PC-3 (cell line): ENCODE measurements around the gene SKP2. TPM values are rescaled to one million over a fixed set of nuclear protein-coding genes. Genes with fewer than 3 reads are reported as not detected.

Experiments
- ATAC-seq: fragments of 200-7000 bp; cut with Tn5 transposase; 2 replicates; pipeline ENCODE4 v1.9.1; 2020; ENCODE audit warnings: mild to moderate bottlenecking, moderate library complexity
- BruUV-seq: library from RNA; stranded (reverse); fragments of 400-500 nt; replicated peaks from 2 replicates; lab custom pipeline; 2021; lab: Mats Ljungman, UMichigan
- CTCF ChIA-PET: fragments of 300-600 bp; sonication (Branson Sonifier 250); formaldehyde crosslinking; loops from one replicate; lab custom pipeline; 2022; ENCODE audit warnings: antibody characterized with exemption; lab: Charles Lee
- POLR2A ChIA-PET: fragments of 300-600 bp; sonication (Branson Sonifier 250); formaldehyde crosslinking; loops from one replicate; lab custom pipeline; 2022; ENCODE audit warnings: antibody characterized with exemption; ENCODE audit not compliant: unreplicated experiment; lab: Charles Lee
- DNase-seq: peaks from one replicate; pipeline ENCODE4 v3.0.0-alpha.2; 2015
- H2AFZ ChIP-seq: fragments of 300-600 bp; sonication (generic); 2 replicates; pipeline ENCODE4 v1.6.0; 2016; ENCODE audit warnings: antibody characterized with exemption, low read length
- H3F3A ChIP-seq: fragments of 300-600 bp; sonication (generic); one replicate; pipeline ENCODE4 v1.6.0; 2017; ENCODE audit warnings: antibody characterized with exemption, low read length, control low read depth, mild to moderate bottlenecking; ENCODE audit not compliant: unreplicated experiment
- H3K27ac ChIP-seq: fragments of 300-600 bp; sonication (generic); 2 replicates; pipeline ENCODE4 v1.5.1; 2016; ENCODE audit warnings: mild to moderate bottlenecking, low read length
- H3K27me3 ChIP-seq: fragments of 300-600 bp; sonication (generic); 2 replicates; pipeline ENCODE4 v1.6.1; 2016; ENCODE audit warnings: low read length, mixed read lengths
- H3K36me3 ChIP-seq: fragments of 300-600 bp; sonication (generic); 2 replicates; pipeline ENCODE4 v1.6.1; 2016; ENCODE audit warnings: low read depth, mixed run types, low read length, mixed read lengths
- H3K4me1 ChIP-seq: fragments of 300-600 bp; sonication (generic); 2 replicates; pipeline ENCODE4 v1.5.1; 2016; ENCODE audit warnings: low read length; ENCODE audit not compliant: insufficient read depth
- H3K4me2 ChIP-seq: fragments of 300-600 bp; sonication (generic); 2 replicates; pipeline ENCODE4 v1.6.0; 2016; ENCODE audit warnings: low read length
- H3K4me3 ChIP-seq: fragments of 300-600 bp; sonication (generic); 2 replicates; pipeline ENCODE4 v1.5.1; 2016; ENCODE audit warnings: mild to moderate bottlenecking, low read length, mixed read lengths
- H3K79me2 ChIP-seq: fragments of 300-600 bp; sonication (generic); 2 replicates; pipeline ENCODE4 v1.6.1; 2017; ENCODE audit warnings: low read length, mixed read lengths
- H3K9ac ChIP-seq: fragments of 300-600 bp; sonication (generic); 2 replicates; pipeline ENCODE4 v1.6.0; 2016; ENCODE audit warnings: mild to moderate bottlenecking, low read length
- H3K9me2 ChIP-seq: fragments of 300-600 bp; sonication (generic); replicated peaks from 2 replicates; pipeline ENCODE4 v1.6.1; 2016; ENCODE audit warnings: mixed run types, low read length, mixed read lengths
- H3K9me3 ChIP-seq: fragments of 300-600 bp; sonication (generic); 2 replicates; pipeline ENCODE4 v1.6.1; 2016; ENCODE audit warnings: low read length, mixed read lengths
- H4K20me1 ChIP-seq: fragments of 300-600 bp; sonication (generic); 2 replicates; pipeline ENCODE4 v1.6.1; 2016; ENCODE audit warnings: low read length, mixed read lengths
- EZH2 ChIP-seq: fragments of 300-600 bp; sonication (generic); IDR thresholded peaks from one replicate; pipeline ENCODE4 v1.6.1; 2017; ENCODE audit warnings: antibody characterized with exemption, mild to moderate bottlenecking, low read length; ENCODE audit not compliant: unreplicated experiment
- EZH2phosphoT487 ChIP-seq: fragments of 300-600 bp; sonication (generic); IDR thresholded peaks from 2 replicates; pipeline ENCODE4 v1.6.1; 2018; ENCODE audit warnings: mild to moderate bottlenecking, antibody characterized with exemption, low read length, borderline replicate concordance
- intact Hi-C: fragments of 100-400 bp; cut with micrococcal nuclease; formaldehyde crosslinking; loops from 2 replicates; pipeline ENCODE4 v1.9.0; 2023
- total RNA-seq: library from RNA; depleted of rRNA; stranded (reverse); fragments of >200 nt; gene quantifications from 2 replicates; pipeline ENCODE4 v1.2.3, GENCODE V29; 2014
- TF ChIP-seq, protein P1 (sequence below): fragments of 300-600 bp; sonication (generic); conservative IDR thresholded peaks from 2 replicates; pipeline ENCODE4 v1.5.1; 2017; ENCODE audit warnings: antibody characterized with exemption, low read depth, mild to moderate bottlenecking, low read length

The SKP2 gene
- total RNA-seq, 1 experiment from 2014 or later: 32.0 TPM

DNA sequence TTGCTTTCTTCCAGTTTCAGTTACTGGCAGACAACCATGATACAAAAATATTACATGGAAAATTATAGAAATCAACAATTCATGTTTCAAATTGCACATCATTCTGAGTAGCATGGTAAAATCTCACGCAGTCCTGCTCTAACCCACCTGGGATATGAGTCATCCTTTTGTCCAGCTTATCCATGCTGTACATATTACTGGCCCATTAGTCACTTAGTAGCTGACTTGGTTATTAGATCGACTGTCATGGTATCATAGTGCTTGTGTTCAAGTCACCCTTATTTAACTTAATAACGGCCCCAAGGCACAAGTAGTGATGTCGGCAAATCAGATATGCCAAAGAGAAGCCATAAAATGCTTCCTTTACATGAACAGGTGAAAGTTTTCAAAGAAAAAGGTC lies 48.6 kb downstream of the SKP2 start:
- Histone ChIP-seq H3K4me3 (no peak overlapping the region), H3K9ac (no peak overlapping the region), H3K4me1 (peaks cover 17% of the 10 kb centered on the region), H3K27ac (no peak overlapping the region; the same call in 1 of the 2 replicates), H4K20me1 (no peaks in the 10 kb centered on the region), H3K27me3 (no peaks in the 10 kb centered on the region), H3K4me2 (peak overlapping the region; percentile 23; the same call in 1 of the 2 replicates), H3F3A (no peaks in the 10 kb centered on the region), H3K36me3 (peaks cover 28% of the 10 kb centered on the region), H3K9me2 (no peaks in the 10 kb centered on the region), H3K9me3 (no peaks in the 10 kb centered on the region), H3K79me2 (no peaks in the 10 kb centered on the region), H2AFZ (no peak overlapping the region)
- ChIA-PET POLR2A (no interaction called here), CTCF (interaction anchor here (0.5 kb wide), 1 partner anchor 192 kb away, joined by 6 read pairs; no protein-coding TSS in a partner anchor)
- TF ChIP-seq EZH2phosphoT487 (no peak), EZH2 (no peak)
- TF ChIP-seq, protein P1, sequence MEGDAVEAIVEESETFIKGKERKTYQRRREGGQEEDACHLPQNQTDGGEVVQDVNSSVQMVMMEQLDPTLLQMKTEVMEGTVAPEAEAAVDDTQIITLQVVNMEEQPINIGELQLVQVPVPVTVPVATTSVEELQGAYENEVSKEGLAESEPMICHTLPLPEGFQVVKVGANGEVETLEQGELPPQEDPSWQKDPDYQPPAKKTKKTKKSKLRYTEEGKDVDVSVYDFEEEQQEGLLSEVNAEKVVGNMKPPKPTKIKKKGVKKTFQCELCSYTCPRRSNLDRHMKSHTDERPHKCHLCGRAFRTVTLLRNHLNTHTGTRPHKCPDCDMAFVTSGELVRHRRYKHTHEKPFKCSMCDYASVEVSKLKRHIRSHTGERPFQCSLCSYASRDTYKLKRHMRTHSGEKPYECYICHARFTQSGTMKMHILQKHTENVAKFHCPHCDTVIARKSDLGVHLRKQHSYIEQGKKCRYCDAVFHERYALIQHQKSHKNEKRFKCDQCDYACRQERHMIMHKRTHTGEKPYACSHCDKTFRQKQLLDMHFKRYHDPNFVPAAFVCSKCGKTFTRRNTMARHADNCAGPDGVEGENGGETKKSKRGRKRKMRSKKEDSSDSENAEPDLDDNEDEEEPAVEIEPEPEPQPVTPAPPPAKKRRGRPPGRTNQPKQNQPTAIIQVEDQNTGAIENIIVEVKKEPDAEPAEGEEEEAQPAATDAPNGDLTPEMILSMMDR: no peak
- intact Hi-C loops: loop anchor here (5.0 kb wide), 1 partner anchor 42 kb away; the partner anchor contains the start of gene NADK2
- DNase-seq (peak; percentile 81), ATAC-seq (peak; percentile 100)
- no TSS peak for BruUV-seq

DNA sequence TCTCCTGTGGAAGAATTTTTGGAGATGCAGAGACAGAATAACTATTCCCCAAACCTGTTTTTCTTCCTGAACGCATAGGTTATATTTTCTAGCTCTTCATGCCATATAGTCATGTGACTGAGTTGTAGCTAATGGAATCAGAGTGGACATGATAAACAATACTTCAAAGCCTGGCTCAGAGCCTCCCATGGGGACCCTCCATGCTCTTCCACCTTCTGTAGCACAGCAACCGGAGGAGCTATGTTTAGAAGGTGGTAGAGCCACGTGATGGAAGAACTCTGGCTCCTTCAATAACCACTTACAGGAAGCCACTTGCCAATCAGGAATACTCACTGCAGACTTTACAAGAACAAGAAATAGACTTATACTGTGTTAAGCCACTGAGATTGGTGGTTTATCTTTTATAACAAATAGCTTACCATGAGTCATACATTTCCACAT lies 50.6 kb downstream of the SKP2 start:
- H3K4me1 ChIP-seq: peaks cover 17% of the 10 kb centered on the region
- no peaks in the 10 kb centered on the region for H3K9me3 ChIP-seq
- no peak overlapping the region for H3K4me2 ChIP-seq
- DNase-seq (peak; percentile 32), ATAC-seq (peak; percentile 67)
- H3K36me3 ChIP-seq: peaks cover 13% of the 10 kb centered on the region
- no peak for TF ChIP-seq EZH2
- TF ChIP-seq EZH2phosphoT487: no peak
- TF ChIP-seq, protein P1: no peak
- no peak overlapping the region for H3K4me3 ChIP-seq
- no TSS peak for BruUV-seq
- no peaks in the 10 kb centered on the region for H3F3A ChIP-seq
- POLR2A ChIA-PET: interaction anchor here (0.6 kb wide), 1 partner anchor 35 kb away, joined by 6 read pairs; no protein-coding TSS in a partner anchor
- CTCF ChIA-PET: interaction anchor here (0.7 to 1.0 kb wide), 2 partner anchors 25 to 124 kb away, joined by 4 read pairs; no protein-coding TSS in a partner anchor
- H3K27me3 ChIP-seq: no peaks in the 10 kb centered on the region
- intact Hi-C loops: loop anchor here (5.0 kb wide), 1 partner anchor 40 kb away; the partner anchor contains the start of gene NADK2
- no peaks in the 10 kb centered on the region for H4K20me1 ChIP-seq
- no peak overlapping the region for H3K9ac ChIP-seq
- no peaks in the 10 kb centered on the region for H3K9me2 ChIP-seq
- H3K27ac ChIP-seq: no peak overlapping the region
- H3K79me2 ChIP-seq: no peaks in the 10 kb centered on the region
- no peak overlapping the region for H2AFZ ChIP-seq

GRCh38 chr5:36205329-36205728 lies 53.4 kb downstream of the SKP2 start:
- CTCF ChIA-PET: no interaction called here
- H2AFZ ChIP-seq: no peak overlapping the region
- DNase-seq: no peak
- no peaks in the 10 kb centered on the region for H3K27me3 ChIP-seq
- no peak overlapping the region for H3K9ac ChIP-seq
- no peaks in the 10 kb centered on the region for H4K20me1 ChIP-seq
- H3K27ac ChIP-seq: no peak overlapping the region
- peaks cover 23% of the 10 kb centered on the region for H3K4me1 ChIP-seq
- POLR2A ChIA-PET: no interaction called here
- no peak for ATAC-seq
- TF ChIP-seq, protein P1: no peak
- TF ChIP-seq EZH2phosphoT487 (no peak), EZH2 (no peak)
- intact Hi-C loops: no loop called here
- H3K36me3 ChIP-seq: peaks cover 2% of the 10 kb centered on the region
- no peaks in the 10 kb centered on the region for H3K79me2 ChIP-seq
- H3K9me3 ChIP-seq: no peaks in the 10 kb centered on the region
- no peaks in the 10 kb centered on the region for H3F3A ChIP-seq
- no peaks in the 10 kb centered on the region for H3K9me2 ChIP-seq
- no peak overlapping the region for H3K4me2 ChIP-seq
- no TSS peak for BruUV-seq
- no peak overlapping the region for H3K4me3 ChIP-seq
